Esophagus squamous epithelium (tissue), 5 donors: ENCODE results near the gene KCNH4. TPM values are rescaled to one million over a fixed set of nuclear protein-coding genes. Genes with fewer than 3 reads are reported as not detected.
A peak's percentile ranks its signal among the peaks of the same experiment; 100 is the strongest.
"Not testable (repeated sequence)": the region's sequence is repeated elsewhere in the genome, so short reads cannot be mapped to it uniquely, and the experiment has no call there.

Experiments
- DNase-seq: peaks from one replicate; lab custom pipeline; 2025; lab: John Stamatoyannopoulos, UW
- H3K27ac ChIP-seq, 4 donors: fragments of 200-600 bp; sonication (generic); one replicate each; pipeline ENCODE4 v1.5.1; 2016 to 2019; ENCODE audit warnings: mild to moderate bottlenecking in 1 of 4
- H3K27me3 ChIP-seq, 4 donors: fragments of 200-600 bp; sonication (generic); 1 replicate in 3 of 4; 2 replicates in 1 of 4; pipeline versions ENCODE4 v1.5.1 to v1.6.0; 2017 to 2021; ENCODE audit warnings: antibody characterized with exemption in 1 of 4
- H3K36me3 ChIP-seq, 3 donors: fragments of 200-600 bp; sonication (generic); one replicate each; pipeline ENCODE4 v1.5.1; 2016 to 2019
- H3K4me1 ChIP-seq, 3 donors: fragments of 200-600 bp; sonication (generic); one replicate each; pipeline ENCODE4 v1.5.1; 2017 to 2019
- H3K4me3 ChIP-seq, 4 donors: fragments of 200-600 bp; sonication (generic); 1 replicate in 3 of 4; 2 replicates in 1 of 4; pipeline ENCODE4 v1.5.1; 2016 to 2019; ENCODE audit warnings: mild to moderate bottlenecking in 2 of 4, moderate library complexity in 1 of 4
- H3K9me3 ChIP-seq, 3 donors: fragments of 200-600 bp; sonication (generic); one replicate each; pipeline ENCODE4 v1.5.1; 2016 to 2019
- POLR2A ChIP-seq, 4 donors: fragments of 450-650 bp; IDR thresholded peaks; one replicate each; pipeline ENCODE4 v1.6.1; 2017; ENCODE audit warnings: antibody characterized with exemption in 4 of 4, mild to moderate bottlenecking in 4 of 4, moderate library complexity in 3 of 4
- WGBS, 2 donors: methylation state at CpG; one replicate each; pipeline ENCODE4 v1.1.5; 2018; 5-methylcytosine and 5-hydroxymethylcytosine counted together
- intact Hi-C: fragments of 100-400 bp; cut with DNase I; formaldehyde crosslinking; loops from one replicate; pipeline ENCODE4 v1.15.0; 2022
- total RNA-seq, 4 donors: library from RNA; depleted of rRNA; stranded (reverse); fragments of >200 nt; gene quantifications; one replicate each; pipeline ENCODE4 v1.1.0, GENCODE V29; 2016
- TF ChIP-seq, protein P1 (sequence below), 6 experiments: fragments of 450-650 bp in 4 of 6; fragments of 200-600 bp in 2 of 6; sonication (generic) in 2 of 6; IDR thresholded peaks; one replicate each; pipeline ENCODE4 v1.5.1; 2016 to 2019; ENCODE audit warnings: antibody characterized with exemption in 6 of 6, mild to moderate bottlenecking in 4 of 6, moderate library complexity in 4 of 6
- donor health status: DM: yes; HTN: yes; CAD: no.

The KCNH4 gene
- total RNA-seq, 4 donors from 2014 or later: under 0.01 to 0.09 TPM; not detected in 2

- Histone ChIP-seq H3K9me3 (no peaks in the 10 kb centered on the region), H3K4me1 (peaks cover 5 to 11% (median 6%) of the 10 kb centered on the region in 3 donors), H3K36me3 (no peaks in the 10 kb centered on the region), H3K27me3 (no peaks in the 10 kb centered on the region), H3K4me3 (no peak overlapping the region), H3K27ac (no peak overlapping the region)
- 71 to 77% methylated on average over 4 to 7 of the region's 14 CpGs for WGBS, 2 donors
- intact Hi-C loops: no loop called here
- TF ChIP-seq, protein P1, sequence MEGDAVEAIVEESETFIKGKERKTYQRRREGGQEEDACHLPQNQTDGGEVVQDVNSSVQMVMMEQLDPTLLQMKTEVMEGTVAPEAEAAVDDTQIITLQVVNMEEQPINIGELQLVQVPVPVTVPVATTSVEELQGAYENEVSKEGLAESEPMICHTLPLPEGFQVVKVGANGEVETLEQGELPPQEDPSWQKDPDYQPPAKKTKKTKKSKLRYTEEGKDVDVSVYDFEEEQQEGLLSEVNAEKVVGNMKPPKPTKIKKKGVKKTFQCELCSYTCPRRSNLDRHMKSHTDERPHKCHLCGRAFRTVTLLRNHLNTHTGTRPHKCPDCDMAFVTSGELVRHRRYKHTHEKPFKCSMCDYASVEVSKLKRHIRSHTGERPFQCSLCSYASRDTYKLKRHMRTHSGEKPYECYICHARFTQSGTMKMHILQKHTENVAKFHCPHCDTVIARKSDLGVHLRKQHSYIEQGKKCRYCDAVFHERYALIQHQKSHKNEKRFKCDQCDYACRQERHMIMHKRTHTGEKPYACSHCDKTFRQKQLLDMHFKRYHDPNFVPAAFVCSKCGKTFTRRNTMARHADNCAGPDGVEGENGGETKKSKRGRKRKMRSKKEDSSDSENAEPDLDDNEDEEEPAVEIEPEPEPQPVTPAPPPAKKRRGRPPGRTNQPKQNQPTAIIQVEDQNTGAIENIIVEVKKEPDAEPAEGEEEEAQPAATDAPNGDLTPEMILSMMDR (IDR thresholded peaks at IDR 0.05): no peak
- no peak for TF ChIP-seq POLR2A (IDR thresholded peaks at IDR 0.05)
- DNase-seq: no peak
These were observed 21.0 kb downstream of the KCNH4 start for GRCh38 chr17:42159796-42160530.

DNA sequence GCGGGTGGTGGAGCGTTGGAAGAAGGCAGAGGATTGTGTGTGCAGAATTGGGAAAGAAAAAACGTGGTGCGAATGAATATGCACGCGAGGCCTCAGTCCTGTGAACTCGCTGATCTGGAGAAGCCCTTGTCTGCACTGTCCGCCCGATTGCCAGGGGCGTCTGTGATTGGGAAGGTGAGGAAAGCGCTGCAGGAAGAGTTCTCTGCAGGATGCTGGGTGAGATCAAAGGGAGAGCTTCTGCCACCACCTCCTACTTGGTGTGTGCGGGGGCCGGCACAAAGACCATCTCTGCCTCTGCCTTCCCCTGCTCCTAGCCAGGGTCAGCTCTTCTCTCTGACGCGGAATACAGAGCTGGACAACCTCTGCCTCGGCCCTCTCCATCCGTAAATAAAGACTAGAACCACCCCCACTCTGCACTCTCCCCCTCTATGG lies 25.3 kb downstream of the KCNH4 start:
- Histone ChIP-seq H3K27me3 (no peaks in the 10 kb centered on the region), H3K4me1 (peaks cover 21 to 48% (median 28%) of the 10 kb centered on the region in 3 donors), H3K9me3 (no peaks in the 10 kb centered on the region), H3K27ac (peak overlapping the region in 2 of 4 donors; percentile 93 to 94), H3K36me3 (peaks cover 0 to 20% (median 0%) of the 10 kb centered on the region in 3 donors), H3K4me3 (peak overlapping the region; percentile 97 to 99 (median 98))
- TF ChIP-seq, protein P1 (IDR thresholded peaks at IDR 0.05): no peak
- no peak for TF ChIP-seq POLR2A (IDR thresholded peaks at IDR 0.05)
- WGBS, 2 donors: 46 to 53% methylated on average over 12 to 17 of the region's 17 CpGs
- intact Hi-C loops: no loop called here
- DNase-seq: no peak

DNA sequence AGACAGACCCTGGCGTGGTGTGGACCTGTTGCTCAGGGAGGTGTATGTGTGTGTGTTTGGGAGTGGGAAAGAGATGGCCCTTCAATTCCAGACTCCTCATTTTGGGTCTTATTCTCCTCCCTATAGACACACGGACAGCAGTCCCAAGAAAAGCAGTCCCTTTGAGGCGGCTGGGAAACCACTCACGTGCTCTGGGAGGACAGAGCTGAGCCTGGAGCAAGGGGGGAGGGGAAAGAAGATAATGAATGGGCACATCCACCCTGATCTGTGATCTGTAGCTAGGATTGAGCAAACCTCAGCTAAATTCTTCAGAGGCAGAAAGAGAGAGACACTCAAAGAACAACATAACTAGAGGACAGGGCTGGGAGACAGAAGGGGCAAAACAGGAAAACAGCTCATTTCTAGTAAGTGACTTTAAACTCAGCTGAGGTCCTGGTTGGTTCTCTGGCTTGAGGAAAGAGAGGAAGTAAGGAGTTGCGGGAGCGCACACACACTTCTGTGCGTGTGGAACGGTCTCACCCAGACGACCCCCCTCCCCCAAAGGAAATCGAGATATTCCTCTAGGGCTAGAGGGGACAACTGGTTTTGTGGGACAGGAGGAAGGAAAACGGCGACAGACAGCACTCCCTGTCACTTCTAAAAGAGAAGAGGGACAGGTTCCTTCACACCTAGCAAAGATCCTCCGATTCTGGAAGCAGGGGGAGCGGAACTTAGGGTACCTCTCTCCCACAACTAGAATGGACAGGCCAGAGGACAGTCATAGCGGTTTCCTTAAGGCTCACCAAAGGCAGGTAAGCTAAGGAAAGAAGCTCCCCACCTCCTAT lies 26.8 kb downstream of the KCNH4 start:
- DNase-seq: no peak
- H3K36me3 ChIP-seq: peaks cover 0 to 32% (median 0%) of the 10 kb centered on the region in 3 donors
- H3K27ac ChIP-seq: peak overlapping the region; percentile 92 to 94 (median 93)
- H3K4me3 ChIP-seq: peak overlapping the region; percentile 97 to 99 (median 98)
- TF ChIP-seq, protein P1 (IDR thresholded peaks at IDR 0.05): no peak
- no peak for TF ChIP-seq POLR2A (IDR thresholded peaks at IDR 0.05)
- peaks cover 21 to 52% (median 28%) of the 10 kb centered on the region in 3 donors for H3K4me1 ChIP-seq
- WGBS, 2 donors: 2 to 6% methylated on average over 14 to 15 of the region's 15 CpGs
- H3K27me3 ChIP-seq: no peaks in the 10 kb centered on the region
- no peaks in the 10 kb centered on the region for H3K9me3 ChIP-seq
- intact Hi-C loops: no loop called here

GRCh38 chr17:42146911-42147607 lies 33.9 kb downstream of the KCNH4 start:
- Histone ChIP-seq H3K4me1 (peaks cover 5 to 38% (median 6%) of the 10 kb centered on the region in 3 donors), H3K27ac (no peak overlapping the region), H3K36me3 (peaks cover 0 to 91% (median 10%) of the 10 kb centered on the region in 3 donors), H3K4me3 (no peak overlapping the region), H3K9me3 (no peaks in the 10 kb centered on the region), H3K27me3 (no peaks in the 10 kb centered on the region)
- no peak for DNase-seq
- 85 to 87% methylated on average over 8 to 9 of the region's 13 CpGs for WGBS, 2 donors
- intact Hi-C loops: no loop called here
- TF ChIP-seq POLR2A (IDR thresholded peaks at IDR 0.05): no peak
- TF ChIP-seq, protein P1 (IDR thresholded peaks at IDR 0.05): no peak

- H3K36me3 ChIP-seq: peaks cover 8 to 80% (median 10%) of the 10 kb centered on the region in 3 donors
- WGBS, 2 donors: 71 to 90% methylated on average over 3 to 4 of the region's 4 CpGs
- peaks cover 5 to 37% (median 11%) of the 10 kb centered on the region in 3 donors for H3K4me1 ChIP-seq
- H3K27ac ChIP-seq, H3K9me3 ChIP-seq, H3K4me3 ChIP-seq, intact Hi-C loops, DNase-seq, H3K27me3 ChIP-seq: not testable (repeated sequence)
These were observed 37.8 kb downstream of the KCNH4 start for GRCh38 chr17:42143138-42143537.
